Progenitor cell of endocrine pancreas (in vitro differentiated cells): ENCODE results near the gene RAP1GDS1. TPM values are rescaled to one million over a fixed set of nuclear protein-coding genes. Genes with fewer than 3 reads are reported as not detected.
"Not testable (repeated sequence)": the region's sequence is repeated elsewhere in the genome, so short reads cannot be mapped to it uniquely, and the experiment has no call there.

Source experiments
- DNase-seq: peaks from one replicate; pipeline ENCODE4 v3.0.0; 2021; ENCODE audit warnings: low spot score; ENCODE audit not compliant: unreplicated experiment
- H3K27ac Mint-ChIP-seq: 2 replicates; pipeline ENCODE4 v1.8.0; 2021; ENCODE audit warnings: mild to moderate bottlenecking, moderate library complexity, mixed read lengths
- H3K27me3 Mint-ChIP-seq: 2 replicates; pipeline ENCODE4 v1.8.0; 2021; ENCODE audit warnings: mixed read lengths
- H3K36me3 Mint-ChIP-seq: 2 replicates; pipeline ENCODE4 v1.8.0; 2022; ENCODE audit warnings: mixed read lengths; ENCODE audit not compliant: insufficient read depth
- H3K4me1 Mint-ChIP-seq: 2 replicates; pipeline ENCODE4 v1.8.0; 2021; ENCODE audit warnings: low read depth, mixed read lengths
- H3K4me3 Mint-ChIP-seq: 2 replicates; pipeline ENCODE4 v1.8.0; 2021; ENCODE audit warnings: low read depth, mild to moderate bottlenecking, moderate library complexity, mixed read lengths
- H3K9me3 Mint-ChIP-seq: 2 replicates; pipeline ENCODE4 v1.8.0; 2021; ENCODE audit warnings: low read depth, mixed read lengths
- CTCF ChIP-seq: fragments of 200-600 bp; sonication (generic); IDR thresholded peaks from one replicate; pipeline ENCODE4 v1.5.0; 2021; ENCODE audit warnings: antibody characterized with exemption, mild to moderate bottlenecking; ENCODE audit not compliant: unreplicated experiment
- total RNA-seq: library from RNA; stranded (reverse); gene quantifications from 2 replicates; pipeline ENCODE4 v1.2.1, GENCODE V29; 2021

Gene RAP1GDS1
- total RNA-seq, 1 donor from 2014 or later: 24.4 TPM

- Mint-ChIP-seq H3K27me3 (no peaks in the 10 kb centered on the region), H3K36me3 (peaks cover 11% of the 10 kb centered on the region), H3K27ac (no peak overlapping the region), H3K4me3 (no peak overlapping the region), H3K4me1 (no peaks in the 10 kb centered on the region), H3K9me3 (peaks cover 12% of the 10 kb centered on the region)
- DNase-seq: no peak
- TF ChIP-seq CTCF: no peak
Measured at GRCh38 chr4:98318521-98318920, 57.3 kb downstream of the RAP1GDS1 start.

GRCh38 chr4:98319021-98319420, 57.8 kb downstream of the RAP1GDS1 start:
- DNase-seq: no peak
- H3K27me3 Mint-ChIP-seq: no peaks in the 10 kb centered on the region
- no peak overlapping the region for H3K27ac Mint-ChIP-seq
- peaks cover 11% of the 10 kb centered on the region for H3K36me3 Mint-ChIP-seq
- peaks cover 12% of the 10 kb centered on the region for H3K9me3 Mint-ChIP-seq
- no peak for TF ChIP-seq CTCF
- no peaks in the 10 kb centered on the region for H3K4me1 Mint-ChIP-seq
- H3K4me3 Mint-ChIP-seq: no peak overlapping the region

GRCh38 chr4:98326168-98326567, 65.0 kb downstream of the RAP1GDS1 start:
- H3K9me3 Mint-ChIP-seq: peaks cover 17% of the 10 kb centered on the region
- H3K27me3 Mint-ChIP-seq: no peaks in the 10 kb centered on the region
- no peak overlapping the region for H3K27ac Mint-ChIP-seq
- no peak for DNase-seq
- H3K36me3 Mint-ChIP-seq: peaks cover 14% of the 10 kb centered on the region
- no peak overlapping the region for H3K4me3 Mint-ChIP-seq
- H3K4me1 Mint-ChIP-seq: no peaks in the 10 kb centered on the region
- no peak for TF ChIP-seq CTCF

- peaks cover 20% of the 10 kb centered on the region for H3K36me3 Mint-ChIP-seq
- no peak overlapping the region for H3K4me3 Mint-ChIP-seq
- TF ChIP-seq CTCF: no peak
- peaks cover 24% of the 10 kb centered on the region for H3K9me3 Mint-ChIP-seq
- no peaks in the 10 kb centered on the region for H3K4me1 Mint-ChIP-seq
- no peak overlapping the region for H3K27ac Mint-ChIP-seq
- no peak for DNase-seq
- H3K27me3 Mint-ChIP-seq: no peaks in the 10 kb centered on the region
Measured at GRCh38 chr4:98327694-98328093, 66.5 kb downstream of the RAP1GDS1 start.

- not testable (repeated sequence) for DNase-seq, H3K4me3 Mint-ChIP-seq, H3K27ac Mint-ChIP-seq, H3K27me3 Mint-ChIP-seq, H3K4me1 Mint-ChIP-seq
- H3K9me3 Mint-ChIP-seq: peaks cover 32% of the 10 kb centered on the region
- peaks cover 27% of the 10 kb centered on the region for H3K36me3 Mint-ChIP-seq
Measured at GRCh38 chr4:98329879-98330640, 68.9 kb downstream of the RAP1GDS1 start.

- Mint-ChIP-seq H3K27me3 (no peaks in the 10 kb centered on the region), H3K27ac (no peak overlapping the region), H3K9me3 (peaks cover 28% of the 10 kb centered on the region), H3K4me3 (no peak overlapping the region), H3K4me1 (no peaks in the 10 kb centered on the region), H3K36me3 (peaks cover 22% of the 10 kb centered on the region)
- DNase-seq: no peak
- TF ChIP-seq CTCF: no peak
Measured at GRCh38 chr4:98332017-98332416, 70.8 kb downstream of the RAP1GDS1 start.
